Vagina (tissue), 2 donors: ENCODE data around the gene CCR7.

Experiments
- POLR2A ChIP-seq, 2 donors: fragments of 450-650 bp; IDR thresholded peaks; one replicate each; pipeline ENCODE4 v1.6.1; 2017; ENCODE audit warnings: antibody characterized with exemption in 2 of 2, mild to moderate bottlenecking in 2 of 2, moderate library complexity in 2 of 2
- TF ChIP-seq, protein P1 (sequence below), 3 experiments: fragments of 450-650 bp in 2 of 3; fragments of 200-600 bp in 1 of 3; sonication (generic) in 1 of 3; IDR thresholded peaks; one replicate each; pipeline ENCODE4 v1.5.1; 2017 to 2019; ENCODE audit warnings: antibody characterized with exemption in 3 of 3, mild to moderate bottlenecking in 2 of 3, moderate library complexity in 2 of 3

DNA sequence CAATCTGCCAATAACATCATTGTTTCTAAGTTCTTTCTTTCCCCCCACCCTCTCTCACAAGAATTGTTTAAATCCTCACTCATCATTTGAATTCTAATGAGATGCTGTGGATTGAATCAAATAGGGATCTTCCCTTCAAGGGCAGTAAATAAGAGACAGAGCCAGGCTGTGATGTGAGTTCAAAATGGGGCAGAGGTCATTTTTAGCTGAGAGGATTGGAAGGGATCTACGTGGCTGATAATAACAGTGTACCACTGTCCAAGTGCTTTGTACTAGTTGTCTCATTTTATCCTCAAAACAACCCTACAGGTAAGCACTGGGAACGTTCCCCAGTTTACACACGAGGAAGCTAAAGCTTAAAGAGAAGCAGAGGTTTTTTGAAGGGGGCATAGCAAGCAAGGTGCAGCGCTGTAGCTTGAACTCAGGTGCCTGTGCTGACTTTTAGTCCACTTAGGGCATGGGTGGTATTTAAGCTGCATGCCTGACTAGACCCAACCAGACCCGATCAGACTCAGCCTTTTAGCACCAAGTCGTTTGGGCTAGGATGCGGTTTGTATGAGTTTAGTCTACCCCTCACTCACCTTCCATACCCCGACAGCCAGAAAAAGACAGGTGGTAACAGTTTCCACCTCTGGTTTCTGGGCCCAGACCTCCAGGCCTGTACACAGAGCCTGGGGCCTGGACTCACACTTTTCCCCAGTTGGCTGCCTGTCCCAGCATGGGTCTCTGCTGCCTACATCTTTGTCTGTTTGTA lies 39.2 kb upstream of the CCR7 start:
- no peak for TF ChIP-seq POLR2A (IDR thresholded peaks at IDR 0.05)
- TF ChIP-seq, protein P1, sequence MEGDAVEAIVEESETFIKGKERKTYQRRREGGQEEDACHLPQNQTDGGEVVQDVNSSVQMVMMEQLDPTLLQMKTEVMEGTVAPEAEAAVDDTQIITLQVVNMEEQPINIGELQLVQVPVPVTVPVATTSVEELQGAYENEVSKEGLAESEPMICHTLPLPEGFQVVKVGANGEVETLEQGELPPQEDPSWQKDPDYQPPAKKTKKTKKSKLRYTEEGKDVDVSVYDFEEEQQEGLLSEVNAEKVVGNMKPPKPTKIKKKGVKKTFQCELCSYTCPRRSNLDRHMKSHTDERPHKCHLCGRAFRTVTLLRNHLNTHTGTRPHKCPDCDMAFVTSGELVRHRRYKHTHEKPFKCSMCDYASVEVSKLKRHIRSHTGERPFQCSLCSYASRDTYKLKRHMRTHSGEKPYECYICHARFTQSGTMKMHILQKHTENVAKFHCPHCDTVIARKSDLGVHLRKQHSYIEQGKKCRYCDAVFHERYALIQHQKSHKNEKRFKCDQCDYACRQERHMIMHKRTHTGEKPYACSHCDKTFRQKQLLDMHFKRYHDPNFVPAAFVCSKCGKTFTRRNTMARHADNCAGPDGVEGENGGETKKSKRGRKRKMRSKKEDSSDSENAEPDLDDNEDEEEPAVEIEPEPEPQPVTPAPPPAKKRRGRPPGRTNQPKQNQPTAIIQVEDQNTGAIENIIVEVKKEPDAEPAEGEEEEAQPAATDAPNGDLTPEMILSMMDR (IDR thresholded peaks at IDR 0.05): no peak
